DMS53 treated with DMSO at 0.1 percent for 48 hours (cell line): ENCODE results near the gene SVOPL.
A peak's percentile ranks its signal among the peaks of the same experiment; 100 is the strongest.
"Not testable (repeated sequence)": the region's sequence is repeated elsewhere in the genome, so short reads cannot be mapped to it uniquely, and the experiment has no call there.

ENCODE experiments used
- DNase-seq: peaks from one replicate; lab custom pipeline; 2025; ENCODE audit not compliant: unreplicated experiment; lab: John Stamatoyannopoulos, UW

Gene SVOPL

GRCh38 chr7:138700857-138701536, at the start of gene SVOPL:
Gene SVOPL, minus strand, starts transcription at chr7:138701362. Its CDS starts 22,317 bp downstream, at chr7:138679045.
- no peak for DNase-seq

- DNase-seq = no peak
Observed at GRCh38 chr7:138750473-138750872, 49.3 kb upstream of the SVOPL start.

GRCh38 chr7:138749960-138750359, 48.8 kb upstream of the SVOPL start:
- DNase-seq = no peak

GRCh38 chr7:138748666-138749065, 47.5 kb upstream of the SVOPL start:
- no peak for DNase-seq

- peak; percentile 39 for DNase-seq
Observed at GRCh38 chr7:138746073-138746472, 44.9 kb upstream of the SVOPL start.

GRCh38 chr7:138745189-138745588, 44.0 kb upstream of the SVOPL start:
- DNase-seq = no peak

- no peak for DNase-seq
Observed at GRCh38 chr7:138741453-138741735, 40.2 kb upstream of the SVOPL start.

GRCh38 chr7:138739859-138740258, 38.7 kb upstream of the SVOPL start:
- no peak for DNase-seq

- DNase-seq = peak; percentile 94
Observed at GRCh38 chr7:138738551-138739335, 37.6 kb upstream of the SVOPL start.

- DNase-seq = no peak
Observed at GRCh38 chr7:138738114-138738513, 37.0 kb upstream of the SVOPL start.

GRCh38 chr7:138735399-138735798, 34.2 kb upstream of the SVOPL start:
- no peak for DNase-seq

- DNase-seq = not testable (repeated sequence)
Observed at GRCh38 chr7:138731733-138732132, 30.6 kb upstream of the SVOPL start.

- DNase-seq = no peak
Observed at GRCh38 chr7:138729444-138729843, 28.3 kb upstream of the SVOPL start.

- DNase-seq = no peak
Observed at GRCh38 chr7:138727336-138728099, 26.4 kb upstream of the SVOPL start.

- no peak for DNase-seq
Observed at GRCh38 chr7:138726288-138726687, 25.1 kb upstream of the SVOPL start.

- no peak for DNase-seq
Observed at GRCh38 chr7:138720286-138720685, 19.1 kb upstream of the SVOPL start.

- no peak for DNase-seq
Observed at GRCh38 chr7:138716889-138717288, 15.7 kb upstream of the SVOPL start.

GRCh38 chr7:138713191-138713590, 12.0 kb upstream of the SVOPL start:
- DNase-seq = no peak

- no peak for DNase-seq
Observed at GRCh38 chr7:138712652-138713051, 11.5 kb upstream of the SVOPL start.

- no peak for DNase-seq
Observed at GRCh38 chr7:138710536-138711385, 9.6 kb upstream of the SVOPL start.

GRCh38 chr7:138705167-138705566, 4.0 kb upstream of the SVOPL start:
- peak; percentile 26 for DNase-seq
